GM18526 (cell line): ENCODE results near the gene CTNNBL1.

Experiments
- POLR2A ChIP-seq: IDR thresholded peaks from 3 replicates; pipeline ENCODE4 v1.6.1; 2011; ENCODE audit not compliant: insufficient read length; ENCODE audit errors: extremely low read depth

The CTNNBL1 gene

GRCh38 chr20:37670351-37670791 lies 23.5 kb upstream of the CTNNBL1 start:
- TF ChIP-seq POLR2A: no peak

- no peak for TF ChIP-seq POLR2A
Observed at GRCh38 chr20:37672143-37672542, 21.7 kb upstream of the CTNNBL1 start.

- no peak for TF ChIP-seq POLR2A
Observed at GRCh38 chr20:37673444-37673843, 20.4 kb upstream of the CTNNBL1 start.

GRCh38 chr20:37676440-37676839 lies 17.4 kb upstream of the CTNNBL1 start:
- TF ChIP-seq POLR2A: no peak

GRCh38 chr20:37677969-37678861 lies 15.6 kb upstream of the CTNNBL1 start:
- no peak for TF ChIP-seq POLR2A

GRCh38 chr20:37680420-37680819 lies 13.4 kb upstream of the CTNNBL1 start:
- no peak for TF ChIP-seq POLR2A

- no peak for TF ChIP-seq POLR2A
Observed at GRCh38 chr20:37681384-37682112, 12.3 kb upstream of the CTNNBL1 start.

GRCh38 chr20:37686762-37687477 lies 6.9 kb upstream of the CTNNBL1 start:
- TF ChIP-seq POLR2A: no peak

GRCh38 chr20:37687478-37687805 lies 6.4 kb upstream of the CTNNBL1 start:
- no peak for TF ChIP-seq POLR2A

GRCh38 chr20:37688093-37688492 lies 5.7 kb upstream of the CTNNBL1 start:
- no peak for TF ChIP-seq POLR2A

- no peak for TF ChIP-seq POLR2A
Observed at GRCh38 chr20:37690626-37691369, 3.0 kb upstream of the CTNNBL1 start.

- TF ChIP-seq POLR2A: no peak
Observed at GRCh38 chr20:37692459-37693166, 1.2 kb upstream of the CTNNBL1 start.

- TF ChIP-seq POLR2A: no peak
Observed at GRCh38 chr20:37693242-37693634, 592 bp upstream of the CTNNBL1 start.

- no peak for TF ChIP-seq POLR2A
Observed at GRCh38 chr20:37695684-37696342, 2.0 kb downstream of the CTNNBL1 start.

GRCh38 chr20:37697314-37697713 lies 3.5 kb downstream of the CTNNBL1 start:
- no peak for TF ChIP-seq POLR2A
